Measurements from ENCODE around the gene SLC2A4RG.

DNA sequence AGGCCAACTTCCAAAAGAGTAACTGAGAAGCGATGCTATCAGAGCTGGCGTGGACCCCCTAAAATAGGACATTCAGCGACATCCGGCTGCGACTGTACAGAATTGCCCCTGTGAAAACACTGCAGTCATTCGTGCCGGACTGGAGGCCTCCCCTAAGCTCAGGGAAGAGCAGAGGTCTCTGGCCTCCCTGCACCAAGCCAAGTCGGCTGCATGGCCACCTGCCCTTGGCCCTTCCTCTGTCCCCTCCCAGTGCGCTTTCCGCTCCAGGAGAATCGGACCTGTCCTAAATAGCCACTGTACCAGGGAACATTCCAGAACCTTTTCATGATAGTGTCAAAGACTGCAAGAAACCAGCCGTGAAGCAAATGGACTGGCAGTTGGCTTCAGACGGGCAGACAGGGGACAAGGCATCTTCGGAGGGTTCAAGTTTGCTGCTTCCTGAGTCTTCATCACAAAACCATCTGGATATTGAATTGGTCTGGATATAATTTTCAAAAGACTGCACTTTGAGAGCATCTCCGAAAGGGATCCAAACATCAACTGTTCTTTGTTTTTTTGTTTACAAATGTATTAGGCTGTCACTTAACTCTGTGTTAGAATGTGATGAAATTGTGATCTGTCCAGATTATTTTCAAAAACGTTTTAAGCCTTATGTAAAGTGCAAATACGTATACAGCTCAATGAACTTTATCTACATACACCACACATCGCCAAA, 16.5 kb downstream of the SLC2A4RG start:
- no peak for TF ChIP-seq GATA3 (IDR thresholded peaks at IDR 0.05; ENCODE audit: low read depth, low read length)
- TF ChIP-seq GATA2 (IDR thresholded peaks at IDR 0.05; ENCODE audit: low read depth, low read length) = no peak
